Type B pancreatic cell (in vitro differentiated cells): ENCODE results near the gene WDR27. TPM values are rescaled to one million over a fixed set of nuclear protein-coding genes. Genes with fewer than 3 reads are reported as not detected.
A peak's percentile ranks its signal among the peaks of the same experiment; 100 is the strongest.

Experiments used
- DNase-seq: peaks from one replicate; pipeline ENCODE4 v3.0.0; 2021; ENCODE audit warnings: mixed read lengths; ENCODE audit not compliant: unreplicated experiment; ENCODE audit errors: extremely low spot score
- H3K27ac Mint-ChIP-seq: 2 replicates; pipeline ENCODE4 v1.8.0; 2021; ENCODE audit warnings: mild to moderate bottlenecking, mixed read lengths
- H3K27me3 Mint-ChIP-seq: 2 replicates; pipeline ENCODE4 v1.8.0; 2021; ENCODE audit warnings: mixed read lengths
- H3K36me3 Mint-ChIP-seq: 2 replicates; pipeline ENCODE4 v1.8.0; 2021; ENCODE audit warnings: mixed read lengths
- H3K4me1 Mint-ChIP-seq: one replicate; pipeline ENCODE4 v1.8.0; 2021; ENCODE audit warnings: mixed read lengths; ENCODE audit not compliant: unreplicated experiment
- H3K4me3 Mint-ChIP-seq: 2 replicates; pipeline ENCODE4 v1.8.0; 2021; ENCODE audit warnings: mild to moderate bottlenecking, mixed read lengths
- H3K9me3 Mint-ChIP-seq: 2 replicates; pipeline ENCODE4 v1.8.0; 2021; ENCODE audit warnings: mixed read lengths
- CTCF ChIP-seq: fragments of 200-600 bp; sonication (generic); conservative IDR thresholded peaks from 2 replicates; pipeline ENCODE4 v1.5.0; 2021; ENCODE audit warnings: antibody characterized with exemption, mild to moderate bottlenecking
- long read RNA-seq: library from polyadenylated mRNA; unstranded; transcript quantifications from one replicate; pipeline ENCODE4 v2.0.0, GENCODE V29; 2020
- total RNA-seq: library from RNA; stranded (reverse); gene quantifications from 2 replicates; pipeline ENCODE4 v1.2.1, GENCODE V29; 2021; ENCODE audit warnings: low replicate concordance

Gene WDR27
- total RNA-seq: 61.2 and 112 TPM in 2 replicates
- long read RNA-seq, partial matches to known transcripts: 2 of 10 reads
- long read RNA-seq, other reads (novel, unspliced or antisense): 8 of 10 reads

- Mint-ChIP-seq H3K36me3 (peaks cover 15% of the 10 kb centered on the region), H3K4me3 (peak within 1 kb of the TSS; percentile 93), H3K9me3 (no peaks in the 10 kb centered on the region), H3K4me1 (peaks cover 32% of the 10 kb centered on the region), H3K27me3 (no peaks in the 10 kb centered on the region), H3K27ac (peak within 1 kb of the TSS; percentile 93)
- DNase-seq: peak; percentile 96
- TF ChIP-seq CTCF: no peak
These were observed at the start of gene WDR27, which contains the start of gene C6orf120 for GRCh38 chr6:169701954-169702839. Gene WDR27, minus strand, starts transcription at chr6:169702029. Its CDS starts 13,024 bp downstream, at chr6:169689005. Gene C6orf120, plus strand, starts transcription at chr6:169702126. Its CDS starts 334 bp downstream, at chr6:169702460.

- no peak for TF ChIP-seq CTCF
- H3K36me3 Mint-ChIP-seq: no peaks in the 10 kb centered on the region
- H3K27me3 Mint-ChIP-seq: no peaks in the 10 kb centered on the region
- H3K9me3 Mint-ChIP-seq: no peaks in the 10 kb centered on the region
- peaks cover 7% of the 10 kb centered on the region for H3K4me1 Mint-ChIP-seq
- no peak overlapping the region for H3K27ac Mint-ChIP-seq
- H3K4me3 Mint-ChIP-seq: no peak overlapping the region
- no peak for DNase-seq
These were observed 44.7 kb upstream of the WDR27 start for GRCh38 chr6:169746556-169746955.

GRCh38 chr6:169745405-169745804 lies 43.6 kb upstream of the WDR27 start:
- DNase-seq: no peak
- TF ChIP-seq CTCF: no peak
- Mint-ChIP-seq H3K9me3 (no peaks in the 10 kb centered on the region), H3K36me3 (no peaks in the 10 kb centered on the region), H3K27ac (no peak overlapping the region), H3K4me1 (peaks cover 7% of the 10 kb centered on the region), H3K27me3 (no peaks in the 10 kb centered on the region), H3K4me3 (no peak overlapping the region)

GRCh38 chr6:169741344-169741743 lies 39.5 kb upstream of the WDR27 start:
- Mint-ChIP-seq H3K4me3 (no peak overlapping the region), H3K27me3 (peaks cover 3% of the 10 kb centered on the region)

GRCh38 chr6:169738976-169739529 lies 37.2 kb upstream of the WDR27 start:
- no peaks in the 10 kb centered on the region for H3K9me3 Mint-ChIP-seq
- peaks cover 3% of the 10 kb centered on the region for H3K27me3 Mint-ChIP-seq
- no peak for DNase-seq
- no peak for TF ChIP-seq CTCF
- no peak overlapping the region for H3K27ac Mint-ChIP-seq
- no peak overlapping the region for H3K4me3 Mint-ChIP-seq
- no peaks in the 10 kb centered on the region for H3K36me3 Mint-ChIP-seq
- H3K4me1 Mint-ChIP-seq: peaks cover 6% of the 10 kb centered on the region

More at GRCh38 chr6:169741344-169741743, 39.5 kb upstream of the WDR27 start:
- DNase-seq: no peak
- no peaks in the 10 kb centered on the region for H3K36me3 Mint-ChIP-seq
- TF ChIP-seq CTCF: no peak
- H3K27ac Mint-ChIP-seq: no peak overlapping the region
- no peaks in the 10 kb centered on the region for H3K9me3 Mint-ChIP-seq
- peaks cover 6% of the 10 kb centered on the region for H3K4me1 Mint-ChIP-seq
